Measurements from ENCODE around the gene GEMIN7.
"Not testable (repeated sequence)": the region's sequence is repeated elsewhere in the genome, so short reads cannot be mapped to it uniquely, and the experiment has no call there.

GRCh38 chr19:45118591-45119355 is 39.7 kb downstream of the GEMIN7 start:
- not testable (repeated sequence) for TF ChIP-seq CTCF (optimal IDR thresholded peaks at IDR 0.05 in 1 of 3, IDR thresholded peaks at IDR 0.05 in 1 of 3, conservative IDR thresholded peaks at IDR 0.05 in 1 of 3; ENCODE audit: extremely low read depth in 1 of 3, insufficient read depth in 2 of 3, low read length in 3 of 3); EZH2 (IDR thresholded peaks at IDR 0.05; ENCODE audit: low read length)
